Left forelimb (tissue), 1 donor: ENCODE data around the gene MUC6.

Experiments
- DNase-seq: peaks from one replicate; pipeline ENCODE4 v3.0.0-alpha.2; 2018; ENCODE audit warnings: low spot score

The MUC6 gene

GRCh38 chr11:1036931-1037330, 413 bp upstream of the MUC6 start:
- DNase-seq, result no peak

- DNase-seq, result no peak
These were observed 788 bp downstream of the MUC6 start for GRCh38 chr11:1035577-1036283.

GRCh38 chr11:1034456-1035295, 1.8 kb downstream of the MUC6 start:
- DNase-seq, result no peak

DNA sequence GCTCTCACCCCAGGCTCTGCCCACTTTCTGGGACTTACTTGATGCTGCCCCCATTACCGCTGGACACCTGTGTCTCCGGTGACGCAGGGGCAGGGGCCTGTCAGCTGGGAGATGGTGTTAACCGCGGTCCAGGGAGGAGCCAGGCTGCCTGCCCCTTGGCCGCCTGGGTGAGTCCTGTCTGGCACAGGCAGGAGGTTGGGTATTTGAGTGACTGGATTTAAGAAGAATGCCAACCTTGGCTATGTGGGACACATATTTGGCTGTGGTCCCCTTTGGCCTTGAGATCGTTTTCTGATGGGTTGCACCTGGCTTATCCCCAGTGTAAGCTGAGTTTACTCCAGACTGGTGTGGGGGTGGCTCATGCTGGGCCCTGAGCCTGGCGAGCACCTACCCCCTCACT, 2.5 kb downstream of the MUC6 start:
- DNase-seq, result no peak

GRCh38 chr11:1033016-1033798, 3.3 kb downstream of the MUC6 start:
- no peak for DNase-seq

DNA sequence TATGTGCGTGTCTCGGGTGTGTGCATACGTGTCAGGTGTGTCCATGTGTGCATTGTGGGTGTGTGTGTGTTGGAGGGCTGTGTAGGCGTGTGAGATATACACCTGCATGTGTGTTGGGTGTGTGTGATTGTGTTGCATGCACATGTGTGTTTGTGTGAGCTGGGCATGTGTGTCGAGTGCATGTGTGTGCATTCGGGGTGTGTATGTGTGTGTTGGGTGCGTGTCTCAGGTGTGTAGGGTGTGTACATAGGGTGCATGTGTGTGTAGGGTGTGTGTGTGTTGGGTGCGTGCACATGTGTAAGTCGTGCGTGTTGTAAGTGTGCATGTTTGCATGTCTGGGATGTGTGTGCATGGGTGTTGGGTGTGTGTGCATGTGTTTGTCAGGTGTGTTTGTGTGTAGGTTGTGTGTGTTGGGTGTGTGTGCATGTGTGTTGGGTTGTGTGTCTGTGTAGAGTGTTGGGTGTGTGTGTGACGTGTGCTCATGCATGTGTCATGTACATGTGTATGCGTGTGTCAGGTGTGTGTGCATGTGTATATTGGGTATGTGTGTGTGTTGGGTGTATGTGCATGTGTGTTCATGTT, 4.1 kb downstream of the MUC6 start:
- no peak for DNase-seq

- DNase-seq, result no peak
These were observed 5.2 kb downstream of the MUC6 start for GRCh38 chr11:1031121-1031899.

- no peak for DNase-seq
These were observed 6.0 kb downstream of the MUC6 start for GRCh38 chr11:1030556-1030955.

DNA sequence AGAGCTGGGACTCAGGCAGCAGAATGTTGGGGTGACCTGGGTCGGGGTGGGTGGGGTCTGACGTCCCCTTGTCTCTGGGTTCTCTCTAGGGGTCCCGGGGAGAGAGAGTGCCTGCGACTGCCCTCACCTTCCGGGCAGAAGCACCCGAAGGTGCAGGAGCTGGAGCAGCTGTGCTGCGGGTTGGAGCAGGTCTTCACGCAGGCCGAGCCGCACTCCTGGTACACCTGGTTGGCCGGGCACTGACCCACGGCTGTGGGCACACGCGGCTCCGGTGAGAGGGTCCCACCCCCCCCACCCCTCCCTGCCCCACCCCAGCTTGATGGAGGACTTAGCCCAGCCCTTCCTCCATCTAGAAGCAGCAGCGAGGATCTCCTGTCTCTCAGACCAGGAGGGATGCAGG, 6.4 kb downstream of the MUC6 start:
- no peak for DNase-seq

GRCh38 chr11:1029654-1030053, 6.9 kb downstream of the MUC6 start:
- no peak for DNase-seq

- DNase-seq, result no peak
These were observed 7.5 kb downstream of the MUC6 start for GRCh38 chr11:1029051-1029450.

DNA sequence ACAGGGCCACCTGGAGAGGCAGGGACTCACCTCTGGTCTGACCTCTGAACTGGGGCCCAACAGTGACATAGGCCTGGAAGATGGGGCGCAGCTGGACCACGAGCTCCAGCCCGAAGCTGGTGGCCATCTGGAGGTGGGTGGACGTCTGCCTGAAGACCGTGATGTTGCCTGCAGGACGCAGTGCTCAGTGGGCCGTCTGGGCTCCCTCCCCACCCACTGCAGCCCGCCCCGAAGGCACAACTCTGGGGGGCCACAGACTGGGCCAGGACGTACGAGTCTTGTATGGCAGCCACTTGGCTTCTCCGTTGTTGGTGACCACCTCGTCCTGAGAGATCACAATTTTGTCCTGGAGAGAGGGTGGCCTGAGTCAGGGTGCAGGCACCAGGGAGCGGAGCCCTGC, 7.9 kb downstream of the MUC6 start:
- no peak for DNase-seq

- DNase-seq, result no peak
These were observed 8.3 kb downstream of the MUC6 start for GRCh38 chr11:1028291-1028540.

- no peak for DNase-seq
These were observed 8.8 kb downstream of the MUC6 start for GRCh38 chr11:1027483-1028290.

- DNase-seq, result no peak
These were observed 9.7 kb downstream of the MUC6 start for GRCh38 chr11:1026641-1027482.

DNA sequence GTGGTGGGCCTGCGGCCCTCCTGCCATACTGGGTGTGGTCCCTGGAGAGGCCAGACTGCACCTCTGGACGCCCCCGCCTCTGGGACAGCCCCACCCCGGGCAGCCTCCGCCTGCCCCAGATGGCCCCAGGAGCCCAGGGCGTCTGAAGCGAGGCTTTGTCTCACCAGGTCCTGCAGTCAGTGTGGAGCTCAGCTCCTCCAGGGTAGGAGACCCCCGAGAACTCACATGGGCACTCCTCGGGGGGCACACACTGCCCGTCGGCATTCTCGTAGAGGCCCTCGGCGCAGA, 10.4 kb downstream of the MUC6 start:
- no peak for DNase-seq

- DNase-seq, result no peak
These were observed 10.9 kb downstream of the MUC6 start for GRCh38 chr11:1025410-1026162.

DNA sequence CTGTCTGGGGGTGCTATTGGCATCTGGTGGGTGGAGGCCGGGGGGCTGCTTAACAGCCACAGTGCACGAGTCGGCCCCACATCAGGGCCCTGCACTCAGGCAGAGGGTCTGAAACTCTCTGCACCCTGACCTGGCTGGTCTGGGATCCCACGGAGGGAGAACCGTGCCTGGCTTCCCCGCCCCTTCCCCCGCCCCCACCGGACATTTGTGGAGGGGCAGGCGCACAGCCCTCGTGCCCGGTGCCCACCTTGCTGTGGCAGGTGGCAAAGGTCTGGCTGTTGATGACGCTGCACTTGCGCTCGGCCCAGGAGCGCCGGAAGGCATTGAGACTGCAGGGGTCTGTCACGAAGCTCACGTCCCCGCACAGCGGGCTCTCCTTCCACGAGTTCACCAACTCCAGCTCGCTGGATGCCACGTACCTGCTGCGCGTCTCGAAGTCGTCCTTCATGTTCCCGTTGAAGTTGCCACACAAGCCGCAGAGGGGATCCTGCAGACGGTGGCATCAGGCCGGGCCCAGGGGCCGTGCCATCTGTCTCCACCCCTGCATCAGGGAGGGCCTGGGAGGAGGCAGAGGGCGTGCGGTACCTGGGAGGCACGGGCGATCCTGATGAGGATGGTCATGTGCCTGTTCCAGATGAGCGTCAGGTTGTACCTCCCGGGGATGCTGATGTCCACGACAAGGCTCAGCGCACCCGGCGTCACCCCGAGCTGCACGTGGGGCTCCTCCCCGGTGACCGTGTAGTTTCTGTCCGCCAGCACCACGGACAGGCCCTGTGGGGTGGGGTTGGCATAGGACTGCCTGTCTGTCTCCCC, 11.7 kb downstream of the MUC6 start:
- DNase-seq, result no peak
